ENCODE measurements around the gene SLC38A4.
"Not testable (repeated sequence)": the region's sequence is repeated elsewhere in the genome, so short reads cannot be mapped to it uniquely, and the experiment has no call there.

DNA sequence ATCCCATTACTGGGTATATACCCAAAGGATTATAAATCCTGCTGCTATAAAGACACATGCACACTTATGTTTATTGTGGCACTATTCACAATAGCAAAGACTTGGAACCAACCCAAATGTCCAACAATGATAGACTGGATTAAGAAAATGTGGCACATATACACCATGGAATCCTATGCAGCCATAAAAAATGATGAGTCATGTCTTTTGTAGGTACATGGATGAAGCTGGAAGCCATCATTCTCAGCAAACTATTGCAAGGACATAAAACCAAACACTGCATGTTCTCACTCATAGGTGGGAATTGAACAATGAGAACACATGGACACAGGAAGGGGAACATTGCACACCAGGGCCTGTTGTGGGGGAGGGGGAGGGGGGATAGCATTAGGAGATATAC, 28.4 kb upstream of the SLC38A4 start:
- not testable (repeated sequence) for TF ChIP-seq EZH2 (IDR thresholded peaks at IDR 0.05; ENCODE audit: borderline replicate concordance, low read length)
- TF ChIP-seq, protein P1, sequence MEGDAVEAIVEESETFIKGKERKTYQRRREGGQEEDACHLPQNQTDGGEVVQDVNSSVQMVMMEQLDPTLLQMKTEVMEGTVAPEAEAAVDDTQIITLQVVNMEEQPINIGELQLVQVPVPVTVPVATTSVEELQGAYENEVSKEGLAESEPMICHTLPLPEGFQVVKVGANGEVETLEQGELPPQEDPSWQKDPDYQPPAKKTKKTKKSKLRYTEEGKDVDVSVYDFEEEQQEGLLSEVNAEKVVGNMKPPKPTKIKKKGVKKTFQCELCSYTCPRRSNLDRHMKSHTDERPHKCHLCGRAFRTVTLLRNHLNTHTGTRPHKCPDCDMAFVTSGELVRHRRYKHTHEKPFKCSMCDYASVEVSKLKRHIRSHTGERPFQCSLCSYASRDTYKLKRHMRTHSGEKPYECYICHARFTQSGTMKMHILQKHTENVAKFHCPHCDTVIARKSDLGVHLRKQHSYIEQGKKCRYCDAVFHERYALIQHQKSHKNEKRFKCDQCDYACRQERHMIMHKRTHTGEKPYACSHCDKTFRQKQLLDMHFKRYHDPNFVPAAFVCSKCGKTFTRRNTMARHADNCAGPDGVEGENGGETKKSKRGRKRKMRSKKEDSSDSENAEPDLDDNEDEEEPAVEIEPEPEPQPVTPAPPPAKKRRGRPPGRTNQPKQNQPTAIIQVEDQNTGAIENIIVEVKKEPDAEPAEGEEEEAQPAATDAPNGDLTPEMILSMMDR (conservative IDR thresholded peaks at IDR 0.05 in 1 of 2, IDR thresholded peaks at IDR 0.05 in 1 of 2; ENCODE audit: extremely low read depth in 1 of 2, insufficient read depth in 1 of 2, low read depth in 1 of 2, low read length in 2 of 2), result not testable (repeated sequence)

All from mammary epithelial cell (primary cell).